K562 (cell line): ENCODE measurements around the gene STK11. TPM values are rescaled to one million over a fixed set of nuclear protein-coding genes. Genes with fewer than 3 reads are reported as not detected.

Experiments
- ID3 ChIP-seq, 2 experiments: fragments of 250-450 bp in 1 of 2; fragments of 450-650 bp in 1 of 2; sonication (Bioruptor Pico) in 1 of 2; IDR thresholded peaks; 2 replicates each; pipeline versions ENCODE4 v1.6.1 to v1.8.0; 2016 to 2021; ENCODE audit warnings: mild to moderate bottlenecking in 2 of 2, moderate library complexity in 2 of 2, missing compliant biosample characterization in 1 of 2, missing genetic modification characterization in 1 of 2
- KLF1 ChIP-seq: fragments of 450-650 bp; IDR thresholded peaks from 2 replicates; pipeline ENCODE4 v1.6.1; 2016; ENCODE audit warnings: missing genetic modification characterization, missing compliant biosample characterization
- KLF13 ChIP-seq: fragments of 450-650 bp; IDR thresholded peaks from 2 replicates; pipeline ENCODE4 v1.6.1; 2016; ENCODE audit warnings: missing genetic modification characterization, low read depth, mild to moderate bottlenecking, missing compliant biosample characterization, moderate library complexity, borderline replicate concordance
- NELFE ChIP-seq: IDR thresholded peaks from 2 replicates; pipeline ENCODE4 v1.6.1; 2011; ENCODE audit warnings: mild to moderate bottlenecking; ENCODE audit not compliant: insufficient read depth, insufficient read length
- NEUROD1 ChIP-seq: fragments of 150-350 bp; IDR thresholded peaks from 2 replicates; pipeline ENCODE4 v1.6.1; 2014; ENCODE audit warnings: borderline replicate concordance, low read length, low read depth; ENCODE audit not compliant: partially characterized antibody
- PHF8 ChIP-seq: fragments of 200-600 bp; sonication (generic); IDR thresholded peaks from 2 replicates; pipeline ENCODE4 v1.6.1; 2012; ENCODE audit warnings: mixed run types, mild to moderate bottlenecking, inconsistent platforms, low read length, moderate library complexity, borderline replicate concordance
- POLR2AphosphoS5 ChIP-seq: IDR thresholded peaks from 2 replicates; pipeline ENCODE4 v1.6.1; 2011; ENCODE audit warnings: mild to moderate bottlenecking, low read depth, low read length, moderate library complexity; ENCODE audit not compliant: control insufficient read depth, insufficient read depth
- PREB ChIP-seq: sonication (generic); formaldehyde crosslinking; IDR thresholded peaks from 2 replicates; pipeline ENCODE4 v1.8.1; 2023; ENCODE audit warnings: mild to moderate bottlenecking, missing genetic modification reagents
- RBFOX2 ChIP-seq: fragments of 200-400 bp; formaldehyde crosslinking; IDR thresholded peaks from 2 replicates; pipeline ENCODE4 v1.6.1; 2017; ENCODE audit warnings: low read depth, mild to moderate bottlenecking, low read length, moderate library complexity
- SIN3A ChIP-seq, 2 experiments: fragments of 150-350 bp in 1 of 2; IDR thresholded peaks; 2 replicates each; pipeline ENCODE4 v1.6.1; 2011 to 2016; ENCODE audit warnings: borderline replicate concordance in 2 of 2, low read depth in 2 of 2, low read length in 2 of 2, mild to moderate bottlenecking in 2 of 2, moderate library complexity in 2 of 2; ENCODE audit not compliant: control insufficient read depth in 1 of 2
- UBTF ChIP-seq, 2 experiments: IDR thresholded peaks; 2 replicates each; pipeline ENCODE4 v1.6.1; 2012; ENCODE audit warnings: improper control_type of control experiment in 2 of 2, low read depth in 2 of 2, low read length in 2 of 2, borderline replicate concordance in 1 of 2
- ZBTB43 ChIP-seq: sonication (generic); formaldehyde crosslinking; IDR thresholded peaks from 2 replicates; pipeline ENCODE4 v1.8.0; 2023; ENCODE audit warnings: mild to moderate bottlenecking, missing genetic modification reagents
- ZNF140 ChIP-seq: fragments of 250-450 bp; sonication (Bioruptor Pico); IDR thresholded peaks from 2 replicates; pipeline ENCODE4 v1.8.0; 2021; ENCODE audit warnings: moderate library complexity, mild to moderate bottlenecking, inconsistent platforms
- ZNF280A ChIP-seq: fragments of 450-650 bp; IDR thresholded peaks from 2 replicates; pipeline ENCODE4 v1.6.1; 2018; ENCODE audit warnings: mild to moderate bottlenecking, low read depth; ENCODE audit not compliant: partially characterized antibody
- ZNF740 ChIP-seq, 3 experiments: fragments of 200-800 bp in 1 of 3; sonication (Bioruptor generic) in 1 of 3; sonication (generic) in 1 of 3; formaldehyde crosslinking in 1 of 3; IDR thresholded peaks; 2 replicates each; pipeline versions ENCODE4 v1.6.1 to v1.8.0; 2016 to 2022; ENCODE audit warnings: mild to moderate bottlenecking in 2 of 3, missing compliant biosample characterization in 2 of 3, missing genetic modification characterization in 2 of 3, missing genetic modification reagents in 1 of 3
- polyA plus RNA-seq, 8 experiments: library from polyadenylated mRNA; depleted of rRNA in 4 of 8; stranded (reverse) in 5 of 8; unstranded in 3 of 8; fragments of >200 nt; fragmentation: Nextera tagmentation in 2 of 8; fragmentation: Illumina TruSeq in 1 of 8; extraction: Ambion mirVana in 2 of 8; extraction: Trizol in 1 of 8; gene quantifications; 2 replicates each; pipeline versions ENCODE4 v1.2.1 to v1.2.3, GENCODE V29; 2011 to 2014; ENCODE audit warnings: inconsistent platforms in 1 of 8, missing spikeins in 1 of 8
- total RNA-seq, 7 experiments: library from RNA; depleted of rRNA in 6 of 7; stranded (reverse); fragments of >200 nt in 6 of 7; fragmentation: Illumina TruSeq in 2 of 7; extraction: Trizol in 2 of 7; gene quantifications; 2 replicates each; pipeline versions ENCODE4 v1.2.1 to v1.2.3, GENCODE V29; 2011 to 2021; ENCODE audit warnings: low replicate concordance in 1 of 7

STK11 gene
- total and polyA plus RNA-seq, 9 of the 15 experiments (the other 6 are each of a cell fraction or from before 2014, with no cell fraction given) = 0.15 to 96.5 (median 31.7) TPM

GRCh38 chr19:1269065-1269477 is 63.5 kb downstream of the STK11 start, which contains the start of gene CIRBP (continued):
- TF ChIP-seq PREB (CRISPR knock-in tag) = peak; percentile 79; the same call in 1 of the 2 replicates
- no peak for TF ChIP-seq ZBTB43 (CRISPR knock-in tag)
- no peak for TF ChIP-seq ZNF280A
- TF ChIP-seq NELFE = peak; percentile 75
- TF ChIP-seq KLF13 (tag) = peak; percentile 40; the same call in 1 of the 2 replicates
- no peak for TF ChIP-seq ID3 (CRISPR knock-in tag; IDR thresholded peaks at IDR 0.05)
- no peak for TF ChIP-seq ID3 (tag; IDR thresholded peaks at IDR 0.05)
- peak; percentile 98 for TF ChIP-seq POLR2AphosphoS5
- TF ChIP-seq UBTF (IDR thresholded peaks at IDR 0.05; ENCODE audit: borderline replicate concordance in 1 of 2, low read depth in 2 of 2, low read length in 2 of 2) = peak in 1 of 2 experiments; percentile 82; a peak in 1 of 4 replicates
- TF ChIP-seq RBFOX2 = peak; percentile 100
- TF ChIP-seq KLF1 (tag) = 0 out of 2 replicates have a peak, but pooled peaks have one; percentile 39
- TF ChIP-seq NEUROD1 = peak; percentile 37
- TF ChIP-seq ZNF140 (CRISPR knock-in tag) = no peak
- TF ChIP-seq PHF8 = peak; percentile 73; the same call in 1 of the 2 replicates
- peak; percentile 97 for TF ChIP-seq ZNF740 (CRISPR knock-in tag; IDR thresholded peaks at IDR 0.05)
- TF ChIP-seq ZNF740 (tag; IDR thresholded peaks at IDR 0.05) = peak in 1 of 2 experiments; percentile 98; a peak in 2 of 4 replicates
- TF ChIP-seq SIN3A (IDR thresholded peaks at IDR 0.05; ENCODE audit: borderline replicate concordance in 2 of 2, control insufficient read depth in 1 of 2, low read depth in 2 of 2, low read length in 2 of 2) = peak in 1 of 2 experiments; percentile 76; a peak in 1 of 4 replicates
